ENCODE measurements around the gene PIAS1. TPM values are rescaled to one million over a fixed set of nuclear protein-coding genes. Genes with fewer than 3 reads are reported as not detected.
"Not testable (repeated sequence)": the region's sequence is repeated elsewhere in the genome, so short reads cannot be mapped to it uniquely, and the experiment has no call there.

The PIAS1 gene
- total RNA-seq, 1 experiment from 2014 or later: 15.2 TPM

DNA sequence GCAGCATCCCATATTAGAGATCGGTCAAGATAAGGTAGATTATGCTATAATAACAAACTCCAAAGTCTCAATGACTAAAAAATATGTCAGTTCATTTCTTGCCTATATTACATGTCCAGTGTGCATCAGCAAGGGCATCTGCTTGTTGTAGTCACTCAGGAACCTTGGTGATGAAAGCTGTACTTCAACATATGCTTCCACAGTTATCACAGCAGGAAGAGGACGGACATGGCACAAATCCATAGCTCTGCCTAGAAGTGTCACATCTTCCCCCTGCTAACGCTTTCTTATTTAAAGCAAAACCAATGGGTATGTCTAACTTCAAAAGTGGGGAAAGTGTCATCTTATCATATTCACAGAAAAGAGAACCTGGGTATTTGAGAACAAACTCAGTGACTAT lies 20.0 kb upstream of the PIAS1 start:
- no peak for DNase-seq (ENCODE audit: extremely low read depth, low read depth)

DNA sequence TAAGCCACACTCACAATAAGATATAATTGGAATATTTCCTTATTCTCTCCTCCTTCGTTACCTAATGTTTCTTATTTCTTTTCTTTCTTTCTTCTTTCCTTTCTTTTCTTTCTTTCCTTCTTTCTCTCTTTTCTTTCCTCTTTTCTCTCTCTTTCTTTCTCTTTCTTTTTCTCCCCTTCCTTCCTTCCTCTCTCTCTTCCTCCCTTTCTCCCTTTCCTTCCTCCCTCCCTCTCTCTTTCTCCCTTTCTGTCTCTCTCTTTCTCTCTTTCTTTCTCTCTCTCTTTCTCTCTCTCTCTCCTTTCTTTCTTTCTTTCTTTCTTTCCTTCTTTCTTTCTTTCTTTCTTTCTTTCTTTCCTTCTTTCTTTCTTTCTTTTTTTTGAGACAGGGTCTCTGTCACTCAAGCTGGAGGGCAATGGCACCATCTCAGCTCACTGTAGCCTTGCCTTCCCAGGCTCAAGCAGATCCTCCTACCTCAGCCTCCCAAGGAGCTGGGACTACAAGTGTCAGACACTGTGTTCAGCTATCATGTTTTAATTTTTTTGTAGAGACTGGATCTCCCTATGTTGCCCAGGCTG lies 19.3 kb upstream of the PIAS1 start:
- DNase-seq (ENCODE audit: extremely low read depth, low read depth): no peak

DNA sequence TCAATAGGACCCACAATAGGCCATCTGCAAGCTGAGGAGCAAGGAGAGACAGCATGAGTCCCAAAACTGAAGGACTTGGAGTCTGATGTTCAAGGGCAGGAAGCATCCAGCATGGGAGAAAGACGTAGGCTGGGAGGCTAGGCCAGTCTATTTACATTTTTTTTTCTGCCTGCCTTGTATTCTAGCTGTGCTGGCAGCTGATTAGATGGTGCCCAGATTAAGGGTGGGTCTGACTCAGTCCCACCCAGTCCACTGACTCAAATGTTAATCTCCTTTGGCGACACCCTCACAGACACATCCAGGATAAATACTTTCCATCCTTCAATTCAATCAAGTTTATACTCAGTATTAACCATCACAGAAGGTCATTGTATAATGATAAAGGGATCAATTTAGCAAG lies 15.9 kb upstream of the PIAS1 start:
- no peak for DNase-seq (ENCODE audit: extremely low read depth, low read depth)

- no peak for DNase-seq (ENCODE audit: extremely low read depth, low read depth)
These were observed 14.0 kb upstream of the PIAS1 start for GRCh38 chr15:68040144-68040543.

DNA sequence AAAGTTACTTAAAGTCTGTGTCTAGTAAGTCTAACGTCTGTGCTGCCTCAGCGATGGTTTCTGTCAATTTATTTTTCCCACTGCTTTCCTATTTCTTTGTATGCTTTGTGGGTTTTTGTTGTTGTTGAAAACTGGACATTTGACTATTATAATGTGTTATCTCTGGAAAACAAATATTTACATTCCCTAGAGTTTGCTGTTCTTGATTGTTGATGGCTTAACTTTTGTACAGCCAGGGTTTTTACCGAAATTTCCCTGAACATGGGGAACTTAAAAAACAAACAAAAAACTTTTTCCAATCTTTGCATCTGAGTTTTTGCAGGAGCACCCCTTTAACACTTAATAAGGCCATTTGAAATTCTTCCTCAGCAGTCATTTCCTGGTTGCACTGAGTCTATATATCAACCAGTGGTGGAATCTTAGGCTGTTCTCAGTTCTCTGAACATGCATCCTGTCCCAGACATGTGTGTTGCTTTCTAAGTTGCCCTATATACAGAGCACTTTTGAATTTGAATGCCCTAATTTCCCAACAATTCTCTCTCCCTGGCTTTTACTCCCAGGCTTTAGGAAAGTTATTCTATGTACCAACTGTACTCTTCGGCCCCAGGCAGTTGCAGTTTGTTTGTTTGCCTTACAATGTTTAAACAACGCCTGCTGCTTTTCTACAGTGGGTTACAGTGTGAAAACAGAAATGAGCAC lies 11.8 kb upstream of the PIAS1 start:
- no peak for DNase-seq (ENCODE audit: extremely low read depth, low read depth)

DNA sequence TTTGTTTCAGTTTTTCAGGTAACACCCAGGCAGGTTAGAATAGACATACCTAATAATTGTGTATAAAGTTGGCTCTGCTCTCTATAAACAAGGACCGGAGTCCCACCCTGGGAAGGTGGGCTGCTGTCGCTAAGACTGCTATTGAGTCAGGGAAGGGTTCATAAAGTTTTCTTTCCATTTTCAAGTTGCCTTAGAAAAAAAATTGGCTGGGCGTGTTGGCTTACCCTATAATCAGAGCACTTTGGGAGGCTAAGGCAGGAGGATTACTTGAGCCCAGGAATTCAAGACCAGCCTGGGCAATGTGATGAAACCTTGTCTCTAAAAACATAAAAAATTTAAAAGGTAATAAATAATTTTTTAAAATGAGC lies 11.3 kb upstream of the PIAS1 start:
- no peak for DNase-seq (ENCODE audit: extremely low read depth, low read depth)

DNA sequence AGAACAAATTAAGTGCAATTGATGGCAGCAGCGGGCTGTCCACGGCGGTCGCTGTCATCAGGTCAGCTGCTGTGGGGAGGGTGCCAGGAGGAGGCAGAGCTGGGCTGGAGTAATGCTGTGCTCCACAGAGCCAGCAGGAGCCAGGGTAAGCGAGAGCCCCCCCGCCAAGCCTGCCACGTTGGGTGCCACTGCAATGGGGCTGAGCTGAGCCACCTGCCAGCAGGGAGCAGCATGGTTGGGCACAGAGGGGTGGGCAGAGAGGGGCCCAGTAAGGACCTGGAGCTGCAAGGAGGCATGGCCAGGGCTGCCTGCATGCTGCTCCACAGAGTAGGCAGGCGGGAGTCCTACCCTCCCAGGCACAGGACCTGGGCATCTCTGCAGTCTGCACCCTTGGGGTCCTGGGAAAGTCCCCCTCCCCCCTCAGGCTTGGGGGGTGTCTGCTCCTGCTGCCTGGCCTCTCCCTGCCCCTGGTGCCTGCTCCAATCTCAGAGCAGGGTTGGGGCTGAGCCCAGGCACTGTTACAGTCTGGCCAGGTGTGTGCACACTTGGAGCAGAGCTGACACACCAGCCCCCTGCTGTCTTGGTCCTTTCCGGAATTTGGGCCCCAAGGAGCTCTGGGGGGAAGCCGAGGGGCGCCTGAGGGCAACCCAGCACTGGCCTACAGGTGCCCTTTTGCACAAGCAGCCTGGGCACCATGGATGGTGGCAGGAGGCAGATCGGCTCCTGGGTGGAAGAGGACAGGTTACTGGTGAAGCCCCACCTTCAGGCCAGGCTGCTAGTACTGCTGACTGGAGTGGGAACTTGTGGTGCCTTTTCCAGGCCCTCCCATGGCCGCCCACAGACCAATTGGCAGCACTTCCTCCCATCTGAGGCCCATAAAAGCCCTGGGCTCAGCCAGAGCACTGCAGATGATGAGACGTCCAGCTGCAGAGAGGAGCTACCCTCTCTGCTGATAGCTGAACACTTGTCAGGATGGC lies 8.5 kb upstream of the PIAS1 start:
- no peak for DNase-seq (ENCODE audit: extremely low read depth, low read depth)

GRCh38 chr15:68047826-68048225 lies 6.3 kb upstream of the PIAS1 start:
- no peak for DNase-seq (ENCODE audit: extremely low read depth, low read depth)

DNA sequence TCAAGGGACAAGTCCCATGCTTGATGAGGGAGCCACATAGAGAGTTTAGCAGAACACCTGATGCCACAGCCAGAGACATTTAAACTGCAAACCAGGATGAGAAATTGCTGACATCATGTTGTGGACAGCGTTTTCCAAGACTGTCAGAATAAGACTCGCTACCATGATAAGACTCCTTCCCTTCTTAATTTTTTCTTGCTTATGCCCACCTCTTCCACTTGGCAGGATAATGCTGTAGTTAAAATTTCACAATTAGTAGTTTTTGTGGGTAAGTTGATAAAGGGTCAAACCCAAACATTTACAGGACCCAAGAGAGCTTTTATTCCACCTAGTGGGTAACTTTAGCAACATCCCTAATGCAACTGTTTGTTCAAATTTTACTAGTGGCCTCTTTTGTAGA lies 3.0 kb upstream of the PIAS1 start:
- DNase-seq (ENCODE audit: extremely low read depth, low read depth): peak; percentile 25

DNA sequence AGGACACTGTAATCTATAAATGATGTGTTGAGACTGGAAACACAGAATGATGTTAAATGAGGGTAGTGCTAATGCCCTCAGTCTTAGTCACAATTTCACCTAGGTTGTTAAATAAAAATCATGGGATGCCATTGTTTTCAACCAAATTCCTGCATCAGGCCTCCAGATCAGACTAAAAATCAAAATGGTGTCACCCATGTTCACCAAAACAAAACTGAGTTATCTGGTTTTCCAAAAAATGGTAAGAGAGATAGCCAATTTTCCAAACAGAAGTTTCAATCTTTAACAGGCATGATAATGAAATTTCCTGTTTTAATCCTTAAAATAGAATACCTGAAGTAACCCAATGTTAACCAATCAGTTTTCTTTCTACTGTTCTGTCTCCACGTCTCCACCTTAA lies 2.2 kb upstream of the PIAS1 start:
- no peak for DNase-seq (ENCODE audit: extremely low read depth, low read depth)

DNA sequence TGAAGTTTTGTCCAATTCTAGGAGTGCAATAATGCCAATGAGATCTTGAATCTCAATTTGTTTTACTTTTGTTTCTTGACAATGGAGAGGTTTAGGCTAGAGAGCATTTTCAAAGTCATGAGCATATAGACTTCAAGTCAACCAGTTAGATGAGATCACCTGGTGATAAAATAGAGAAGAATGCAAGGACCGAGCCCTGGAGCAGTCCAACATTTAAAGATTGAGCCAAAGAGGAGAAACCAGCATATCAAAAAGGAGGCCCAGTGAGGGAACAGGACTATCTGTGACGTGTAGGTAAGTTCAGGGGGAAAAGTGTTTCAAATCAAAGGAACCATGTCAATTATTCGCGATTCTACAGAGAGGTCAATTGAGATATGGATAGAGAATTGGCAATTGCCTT lies 1.7 kb upstream of the PIAS1 start:
- no peak for DNase-seq (ENCODE audit: extremely low read depth, low read depth)

- DNase-seq (ENCODE audit: extremely low read depth, low read depth): no peak
These were observed 1.1 kb upstream of the PIAS1 start for GRCh38 chr15:68053001-68053400.

GRCh38 chr15:68054628-68055223 lies 611 bp downstream of the PIAS1 start:
- no peak for DNase-seq (ENCODE audit: extremely low read depth, low read depth)

GRCh38 chr15:68055224-68055705 lies 1.1 kb downstream of the PIAS1 start:
- no peak for DNase-seq (ENCODE audit: extremely low read depth, low read depth)

GRCh38 chr15:68056097-68056865 lies 2.2 kb downstream of the PIAS1 start:
- no peak for DNase-seq (ENCODE audit: extremely low read depth, low read depth)

DNA sequence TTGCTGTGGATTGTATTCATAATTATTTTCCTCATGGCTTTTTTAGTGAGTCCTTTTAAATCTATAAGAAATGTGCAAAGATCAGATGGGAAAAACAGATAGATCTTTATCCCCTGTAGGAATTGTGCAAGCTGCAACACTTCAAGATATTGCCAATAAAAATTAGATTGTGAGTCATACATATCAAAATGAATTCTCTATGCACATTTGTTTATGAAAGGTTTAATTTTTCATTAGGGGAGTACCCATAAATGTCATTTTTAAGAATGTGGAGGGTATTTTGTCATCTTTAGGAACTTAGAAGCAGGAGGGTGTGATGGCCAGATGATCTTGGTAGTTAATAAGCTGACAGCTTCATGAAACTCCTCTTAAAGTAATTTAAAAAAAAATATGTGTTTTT lies 2.9 kb downstream of the PIAS1 start:
- no peak for DNase-seq (ENCODE audit: extremely low read depth, low read depth)

DNA sequence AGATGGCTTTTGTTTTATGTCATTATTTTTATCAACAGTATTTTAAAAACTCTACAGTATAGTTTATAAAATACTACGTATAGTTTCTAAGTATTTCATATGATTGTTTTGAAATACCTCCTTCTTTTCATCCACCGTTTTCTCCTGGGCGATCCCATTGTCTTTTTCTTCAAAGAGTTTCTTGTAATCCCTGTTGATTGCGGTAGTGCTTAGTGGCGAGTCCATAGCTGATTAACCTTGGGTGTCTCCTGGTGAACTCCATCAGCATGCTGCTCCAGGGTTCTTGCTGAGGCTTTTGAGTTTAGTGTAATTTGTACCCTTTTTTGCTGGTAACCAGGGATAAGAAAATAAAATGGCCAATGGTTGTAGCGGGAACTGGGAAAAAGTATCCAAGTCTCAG lies 3.6 kb downstream of the PIAS1 start:
- DNase-seq (ENCODE audit: extremely low read depth, low read depth): no peak

- not testable (repeated sequence) for DNase-seq (ENCODE audit: extremely low read depth, low read depth)
These were observed 4.9 kb downstream of the PIAS1 start for GRCh38 chr15:68058970-68059369.

GRCh38 chr15:68059630-68060029 lies 5.5 kb downstream of the PIAS1 start:
- no peak for DNase-seq (ENCODE audit: extremely low read depth, low read depth)

DNA sequence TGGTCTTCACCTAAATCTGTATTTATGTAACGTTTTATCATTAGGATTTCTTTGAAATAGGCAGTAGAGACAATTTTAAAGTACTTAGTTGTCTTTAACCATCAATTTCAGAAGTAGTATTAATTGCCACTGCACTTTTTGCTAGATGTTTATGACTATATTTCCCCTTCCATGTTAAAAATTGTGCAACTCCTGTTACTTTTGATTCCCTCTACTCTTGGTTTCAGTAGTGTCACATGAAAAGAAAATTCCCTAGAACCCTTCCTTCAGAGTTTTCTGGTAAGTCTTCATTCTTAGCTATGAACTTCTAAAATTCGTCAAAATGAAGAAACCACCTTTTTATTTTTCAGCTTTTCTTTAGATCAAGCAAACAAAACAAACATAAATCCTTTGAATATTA lies 7.1 kb downstream of the PIAS1 start:
- no peak for DNase-seq (ENCODE audit: extremely low read depth, low read depth)

Measured in NCI-H460 (cell line).